ENCODE data around the gene PPP1R27. TPM values are rescaled to one million over a fixed set of nuclear protein-coding genes. Genes with fewer than 3 reads are reported as not detected.

The PPP1R27 gene
- total RNA-seq, 6 donors from 2014 or later = not detected

DNA sequence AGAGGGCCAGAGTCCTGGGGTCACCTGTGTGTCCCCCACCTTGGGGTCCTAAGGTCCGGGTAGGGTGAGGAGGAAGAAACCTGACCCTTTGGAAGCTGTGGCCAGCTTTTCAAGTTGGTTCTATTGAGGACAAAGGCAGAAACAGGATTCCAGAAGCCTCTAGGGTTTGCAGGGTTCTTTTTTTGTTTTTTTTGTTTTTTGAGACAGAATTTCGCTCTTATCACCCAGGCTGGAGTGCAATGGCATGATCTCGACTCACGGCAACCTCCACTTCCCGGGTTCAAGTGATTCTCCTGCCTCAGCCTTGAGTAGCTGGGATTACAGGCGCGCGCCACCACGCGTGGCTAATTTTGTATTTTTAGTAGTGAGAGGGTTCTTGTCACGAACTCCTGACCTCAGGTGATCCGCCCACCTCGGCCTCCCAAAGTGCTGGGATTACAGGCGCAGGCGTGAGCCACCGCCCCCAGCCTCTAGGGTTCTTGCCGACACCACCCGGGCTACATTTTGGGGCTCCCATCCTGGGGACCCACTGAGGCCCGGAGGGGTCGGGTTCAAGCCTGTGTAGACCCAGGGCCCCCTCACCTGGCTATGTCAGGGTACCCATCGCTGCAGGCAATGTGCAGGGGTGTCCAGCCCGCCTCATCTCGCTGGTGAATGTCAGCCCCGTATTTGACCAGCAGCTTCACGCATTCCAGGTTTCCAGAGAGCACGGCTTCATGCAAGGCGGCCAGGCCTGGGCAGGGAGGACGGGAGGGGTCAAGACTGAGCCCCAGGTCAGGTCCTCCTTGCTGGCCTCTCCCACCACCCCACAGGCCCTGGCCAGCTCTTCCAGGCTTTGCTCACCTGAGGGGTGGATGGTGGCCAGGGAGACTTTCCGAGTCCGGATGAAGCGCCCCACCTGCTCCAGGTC lies 674 bp downstream of the PPP1R27 start:
- Histone ChIP-seq H3K27ac (peak overlapping the region; percentile 91 to 96 (median 92)), H3K4me3 (peak overlapping the region in 3 of 4 donors; percentile 86 to 97 (median 88)), H3K4me1 (peaks cover 18 to 41% (median 26%) of the 10 kb centered on the region in 4 donors), H3K9me3 (no peaks in the 10 kb centered on the region), H3K36me3 (no peaks in the 10 kb centered on the region), H3K27me3 (no peaks in the 10 kb centered on the region)
- DNase-seq = no peak
- TF ChIP-seq POLR2A (IDR thresholded peaks at IDR 0.05) (no peak), POLR2AphosphoS5 (IDR thresholded peaks at IDR 0.05) (no peak)
- TF ChIP-seq, protein P1, sequence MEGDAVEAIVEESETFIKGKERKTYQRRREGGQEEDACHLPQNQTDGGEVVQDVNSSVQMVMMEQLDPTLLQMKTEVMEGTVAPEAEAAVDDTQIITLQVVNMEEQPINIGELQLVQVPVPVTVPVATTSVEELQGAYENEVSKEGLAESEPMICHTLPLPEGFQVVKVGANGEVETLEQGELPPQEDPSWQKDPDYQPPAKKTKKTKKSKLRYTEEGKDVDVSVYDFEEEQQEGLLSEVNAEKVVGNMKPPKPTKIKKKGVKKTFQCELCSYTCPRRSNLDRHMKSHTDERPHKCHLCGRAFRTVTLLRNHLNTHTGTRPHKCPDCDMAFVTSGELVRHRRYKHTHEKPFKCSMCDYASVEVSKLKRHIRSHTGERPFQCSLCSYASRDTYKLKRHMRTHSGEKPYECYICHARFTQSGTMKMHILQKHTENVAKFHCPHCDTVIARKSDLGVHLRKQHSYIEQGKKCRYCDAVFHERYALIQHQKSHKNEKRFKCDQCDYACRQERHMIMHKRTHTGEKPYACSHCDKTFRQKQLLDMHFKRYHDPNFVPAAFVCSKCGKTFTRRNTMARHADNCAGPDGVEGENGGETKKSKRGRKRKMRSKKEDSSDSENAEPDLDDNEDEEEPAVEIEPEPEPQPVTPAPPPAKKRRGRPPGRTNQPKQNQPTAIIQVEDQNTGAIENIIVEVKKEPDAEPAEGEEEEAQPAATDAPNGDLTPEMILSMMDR (IDR thresholded peaks at IDR 0.05) = no peak
- WGBS, 2 donors = 79 to 86% methylated on average over 20 to 31 of the region's 31 CpGs
- ATAC-seq (ENCODE audit: low FRiP score in 2 of 2) = no peak

DNA sequence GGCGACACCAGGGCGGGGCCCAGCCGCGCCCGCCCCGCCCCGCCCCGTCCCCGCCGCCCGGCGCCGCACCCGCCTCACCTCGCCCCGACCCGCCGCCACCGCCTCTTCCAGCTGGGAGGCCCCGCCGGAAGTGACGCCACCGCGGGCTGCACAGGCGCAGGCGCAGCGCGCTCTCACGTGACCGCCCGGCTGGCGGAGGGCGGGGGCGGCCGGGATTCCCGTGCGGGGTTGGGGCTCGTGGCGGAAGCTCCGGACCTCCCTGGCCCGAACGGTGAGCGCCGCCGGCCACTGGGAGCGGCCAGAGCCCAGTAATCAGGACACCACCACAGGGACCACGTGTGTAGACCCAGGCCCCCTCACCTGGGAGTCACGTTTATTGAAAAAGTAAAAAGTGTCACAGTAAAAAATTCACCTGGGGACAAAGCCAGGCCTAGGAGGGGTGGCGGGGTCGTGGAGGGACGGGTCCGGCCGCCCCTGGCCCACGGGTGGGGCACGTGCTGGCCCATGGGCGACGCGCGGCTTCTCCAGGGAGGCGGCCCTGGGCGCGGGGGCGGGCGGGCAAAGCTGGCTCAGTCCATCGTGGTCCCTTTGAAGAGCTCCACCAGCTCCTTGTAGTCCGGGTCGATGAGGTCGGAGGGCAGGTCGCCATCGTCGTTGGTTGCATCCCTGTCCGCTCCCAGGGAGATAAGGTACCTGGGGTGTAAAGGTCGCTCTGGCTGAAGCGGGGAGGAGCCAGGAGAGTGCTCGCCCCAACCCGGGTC lies 1.5 kb downstream of the PPP1R27 start, which contains the start of gene MCRIP1:
Gene MCRIP1 (minus strand): TSS at position 132 of the 761 bp plus-strand sequence. CDS start 8,785 bp downstream, outside the sequence.
- TF ChIP-seq, protein P1 (IDR thresholded peaks at IDR 0.05) = peak in 1 of 6 experiments; percentile 18
- TF ChIP-seq EP300 (IDR thresholded peaks at IDR 0.05) (peak in 1 of 4 donors; percentile 66), POLR2AphosphoS5 (IDR thresholded peaks at IDR 0.05) (peak; percentile 95), POLR2A (IDR thresholded peaks at IDR 0.05) (peak in 3 of 4 donors; percentile 15 to 96 (median 87))
- Histone ChIP-seq H3K27me3 (no peaks in the 10 kb centered on the region), H3K4me1 (peaks cover 21 to 50% (median 31%) of the 10 kb centered on the region in 4 donors), H3K4me3 (peak within 1 kb of the TSS; percentile 86 to 97 (median 92)), H3K36me3 (no peaks in the 10 kb centered on the region), H3K9me3 (no peaks in the 10 kb centered on the region), H3K27ac (peak within 1 kb of the TSS; percentile 91 to 96 (median 92))
- DNase-seq = peak; percentile 96 to 100
- WGBS, 2 donors = 4 to 10% methylated on average over 9 to 50 of the region's 76 CpGs
- peak; percentile 84 to 94 for ATAC-seq (ENCODE audit: low FRiP score in 2 of 2)

DNA sequence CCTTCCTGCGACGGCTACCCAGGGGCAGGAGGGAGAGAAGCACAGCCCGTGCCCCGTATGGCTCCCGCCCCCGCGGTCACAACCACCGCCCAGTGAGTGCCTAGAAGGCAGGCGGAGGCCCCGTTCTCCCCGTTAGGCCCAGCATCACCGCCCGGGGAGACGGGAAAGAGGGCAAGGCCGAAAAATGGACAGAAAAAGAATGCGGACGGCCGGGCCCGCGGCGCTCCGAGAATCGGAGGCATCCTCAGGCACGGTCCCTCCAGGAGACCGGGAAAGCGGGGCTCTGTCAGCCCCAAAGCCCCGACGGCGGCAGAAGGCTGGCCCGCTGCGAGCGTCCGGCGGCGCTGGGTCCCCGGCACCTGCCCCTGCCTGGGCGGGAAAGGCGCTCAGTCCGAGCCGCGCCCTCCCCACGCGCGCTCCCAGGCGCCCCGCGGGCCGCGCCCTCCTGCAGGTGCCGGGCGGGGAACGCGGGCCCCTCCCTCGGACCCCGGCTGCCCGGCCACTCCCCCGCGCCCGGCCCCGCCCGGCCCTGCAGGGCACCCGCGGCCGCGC lies 2.2 kb downstream of the PPP1R27 start:
- Histone ChIP-seq H3K4me1 (peaks cover 21 to 55% (median 32%) of the 10 kb centered on the region in 4 donors), H3K36me3 (no peaks in the 10 kb centered on the region), H3K4me3 (peak overlapping the region; percentile 86 to 97 (median 92)), H3K27ac (peak overlapping the region; percentile 90 to 96 (median 92)), H3K9me3 (no peaks in the 10 kb centered on the region), H3K27me3 (no peaks in the 10 kb centered on the region)
- ATAC-seq (ENCODE audit: low FRiP score in 2 of 2) (peak; percentile 5 to 47), DNase-seq (peak in 1 of 2 donors; percentile 48)
- 2 to 3% methylated on average over 7 to 16 of the region's 65 CpGs for WGBS, 2 donors
- TF ChIP-seq POLR2AphosphoS5 (IDR thresholded peaks at IDR 0.05) = no peak
- TF ChIP-seq EP300 (IDR thresholded peaks at IDR 0.05) = no peak
- TF ChIP-seq, protein P1 (IDR thresholded peaks at IDR 0.05) = no peak
- TF ChIP-seq POLR2A (IDR thresholded peaks at IDR 0.05) = no peak

DNA sequence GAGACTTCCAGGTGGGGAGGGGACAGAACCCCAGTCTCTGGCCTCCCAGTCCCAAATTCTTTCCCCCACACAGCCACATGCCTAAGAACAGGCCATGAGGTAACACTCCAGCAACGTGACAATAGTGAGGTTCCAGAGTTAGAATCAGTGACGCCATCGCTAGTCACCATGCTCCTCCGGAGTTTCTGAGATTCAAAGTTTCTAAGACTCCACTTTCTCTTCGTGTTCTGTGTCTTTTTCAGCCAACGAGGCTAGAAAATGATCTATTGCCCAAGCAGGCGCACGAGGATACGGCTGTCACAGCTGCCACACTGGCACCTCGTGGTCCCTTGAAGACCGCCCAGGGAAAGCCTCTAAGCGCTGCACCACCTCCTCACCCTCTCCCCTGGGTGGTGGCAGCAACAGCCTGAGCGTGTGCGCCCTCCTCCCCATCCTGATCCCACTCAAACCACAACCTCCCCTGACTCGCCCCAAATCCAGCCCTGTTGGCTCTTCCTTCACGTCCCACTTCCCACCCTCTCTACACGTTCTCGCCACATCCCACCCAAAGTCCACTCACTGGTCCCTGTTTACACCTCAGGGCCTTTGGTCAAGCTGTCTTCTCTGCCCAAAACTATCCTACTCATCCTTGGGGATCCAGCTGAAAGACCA lies 2.8 kb downstream of the PPP1R27 start:
- Histone ChIP-seq H3K27me3 (no peaks in the 10 kb centered on the region), H3K36me3 (no peaks in the 10 kb centered on the region), H3K4me1 (peaks cover 21 to 55% (median 32%) of the 10 kb centered on the region in 4 donors), H3K4me3 (peak overlapping the region; percentile 86 to 97 (median 92)), H3K9me3 (no peaks in the 10 kb centered on the region), H3K27ac (peak overlapping the region; percentile 90 to 96 (median 92))
- DNase-seq = peak in 1 of 2 donors; percentile 62
- TF ChIP-seq EP300 (IDR thresholded peaks at IDR 0.05) (no peak), POLR2AphosphoS5 (IDR thresholded peaks at IDR 0.05) (peak in 1 of 2 donors; percentile 17)
- ATAC-seq (ENCODE audit: low FRiP score in 2 of 2) = peak; percentile 27 to 54
- 17 to 24% methylated on average over 17 to 18 of the region's 18 CpGs for WGBS, 2 donors
